HG03039 (cell line): ENCODE data around the gene ATP13A4.

Source experiments
- ATAC-seq: cut with Tn5 transposase; IDR thresholded peaks from one replicate; pipeline ENCODE4 v1.9.1; 2021; ENCODE audit warnings: mild to moderate bottlenecking, moderate library complexity; ENCODE audit not compliant: unreplicated experiment

ATP13A4 gene

DNA sequence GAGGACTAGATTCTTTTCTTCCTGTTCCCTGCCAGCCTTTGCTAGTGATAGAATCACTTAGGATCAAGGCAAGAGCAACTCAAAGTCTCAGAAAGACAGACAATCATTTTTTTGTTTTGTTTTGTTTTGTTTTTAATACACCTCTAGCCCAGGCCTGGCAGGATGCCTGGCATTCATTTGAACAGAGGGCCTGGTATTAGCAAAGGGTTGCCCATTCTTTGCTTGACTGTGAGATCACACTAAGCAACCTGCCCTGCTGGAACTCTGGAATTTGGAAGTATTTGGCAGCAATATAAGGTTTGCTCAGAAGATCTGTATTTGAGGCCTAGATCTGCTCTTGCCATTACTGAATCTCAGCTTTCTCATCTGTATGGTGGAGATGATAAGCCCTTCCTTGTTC, 154.4 kb downstream of the ATP13A4 start:
- ATAC-seq, result no peak

DNA sequence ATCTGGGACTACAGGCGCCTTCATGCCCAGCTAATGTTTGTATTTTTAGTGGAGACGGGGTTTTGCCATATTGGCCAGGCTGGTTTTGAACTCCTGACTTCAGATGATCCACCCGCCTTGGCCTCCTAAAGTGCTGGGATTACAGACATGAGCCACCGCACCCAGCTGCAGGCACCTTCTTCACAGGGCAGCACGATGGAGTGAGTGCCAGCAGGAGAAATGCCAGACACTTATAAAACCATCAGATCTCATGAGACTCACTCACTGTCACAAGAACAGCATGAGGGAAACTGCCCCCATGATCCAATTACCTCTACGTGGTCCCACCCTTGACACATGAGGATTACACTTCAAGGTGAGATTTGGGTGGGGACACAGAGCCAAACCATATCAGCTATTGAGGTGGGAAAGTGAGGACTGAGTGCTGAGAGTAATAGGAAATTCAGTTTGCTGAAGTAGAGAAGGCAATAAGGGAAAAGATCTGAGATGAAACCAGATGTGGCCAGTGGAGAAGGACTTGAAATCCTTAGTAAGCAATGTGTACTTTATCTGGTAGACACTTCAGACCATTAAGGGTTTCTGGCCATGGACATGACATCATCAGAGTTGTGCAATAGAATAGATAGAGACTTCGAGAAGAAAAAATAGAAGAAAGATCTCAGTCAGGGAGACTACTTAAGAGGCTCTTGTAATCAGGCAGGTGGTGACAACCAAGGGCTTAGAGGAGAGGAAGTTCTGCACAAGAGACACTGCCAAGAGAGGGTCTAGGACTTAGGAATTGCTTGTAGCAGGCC, 158.0 kb downstream of the ATP13A4 start:
- ATAC-seq, result no peak

DNA sequence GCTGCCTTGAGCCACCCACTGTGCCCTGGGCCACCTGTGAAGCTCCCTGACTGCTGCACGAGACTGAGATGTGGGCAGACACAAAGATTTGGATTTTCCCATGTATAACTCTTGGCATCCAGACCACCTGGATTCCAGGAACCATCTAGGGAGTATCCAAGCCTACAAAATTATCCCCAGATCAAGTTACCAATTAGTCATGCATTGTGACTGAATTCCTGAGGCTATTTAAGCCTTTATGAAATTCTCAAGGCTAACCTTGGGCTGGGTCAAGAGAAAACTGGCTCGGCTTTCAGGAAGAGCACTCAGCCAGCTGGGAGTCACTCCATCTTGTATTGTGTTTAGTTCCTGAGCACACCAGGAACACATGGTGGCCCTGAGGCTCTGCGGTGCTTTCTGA, 162.8 kb downstream of the ATP13A4 start:
- no peak for ATAC-seq

DNA sequence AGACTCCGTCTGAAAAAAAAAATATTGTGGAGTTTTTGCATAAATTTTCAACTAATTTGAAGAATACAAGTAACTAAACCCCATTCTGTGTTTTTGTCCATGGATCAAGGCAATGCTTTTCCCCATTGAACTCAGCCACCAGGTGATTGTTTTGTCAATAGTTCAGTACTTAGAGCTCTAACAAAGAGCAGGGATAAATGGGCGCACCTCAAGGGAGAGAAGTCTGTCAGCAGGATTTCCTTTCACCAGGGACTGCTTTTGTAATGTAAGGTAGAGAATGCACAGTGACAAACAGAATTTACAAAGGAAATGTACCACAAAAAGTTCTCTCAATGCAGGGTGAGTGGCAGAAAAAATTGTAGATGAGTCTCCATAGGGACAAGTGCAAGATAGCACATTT, 165.4 kb downstream of the ATP13A4 start:
- no peak for ATAC-seq

DNA sequence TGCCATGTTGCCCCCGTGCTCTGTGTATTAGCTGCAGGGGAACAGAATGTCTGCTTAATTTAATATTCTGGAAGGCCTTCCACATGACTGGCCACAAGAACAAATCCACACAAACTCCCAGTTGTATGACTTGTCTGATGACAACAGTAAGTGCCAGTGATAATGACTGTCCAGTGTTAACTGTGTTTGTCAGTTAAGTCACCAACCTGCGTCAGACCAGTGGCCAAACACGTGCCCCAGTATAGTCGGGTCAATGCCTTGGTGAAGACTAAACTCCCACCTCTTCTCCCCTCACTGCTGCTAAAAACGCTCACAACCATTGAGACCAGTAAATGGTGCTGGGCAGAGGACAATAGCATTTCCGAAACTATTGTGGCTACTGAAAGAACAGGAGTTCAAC, 166.3 kb downstream of the ATP13A4 start:
- no peak for ATAC-seq

DNA sequence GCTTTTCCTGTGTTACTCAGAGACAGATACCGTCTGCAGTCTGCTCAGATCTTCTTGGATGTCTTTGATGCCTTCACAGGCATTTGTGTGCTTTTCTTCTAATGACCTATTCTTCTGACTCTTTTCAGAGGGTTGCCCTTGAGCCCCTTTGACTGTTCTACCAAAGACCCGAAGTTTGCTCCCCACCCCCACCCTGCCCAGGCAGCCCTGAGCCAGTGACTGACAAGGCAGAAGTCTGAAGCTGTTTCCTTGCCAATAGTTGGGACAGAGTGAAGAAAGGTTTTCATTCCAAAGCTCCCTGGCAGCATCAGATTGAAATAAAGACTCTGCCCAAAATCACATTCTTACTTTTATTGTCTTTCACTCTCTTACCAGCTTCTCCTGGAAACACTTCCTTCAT, 167.1 kb downstream of the ATP13A4 start:
- ATAC-seq, result no peak

DNA sequence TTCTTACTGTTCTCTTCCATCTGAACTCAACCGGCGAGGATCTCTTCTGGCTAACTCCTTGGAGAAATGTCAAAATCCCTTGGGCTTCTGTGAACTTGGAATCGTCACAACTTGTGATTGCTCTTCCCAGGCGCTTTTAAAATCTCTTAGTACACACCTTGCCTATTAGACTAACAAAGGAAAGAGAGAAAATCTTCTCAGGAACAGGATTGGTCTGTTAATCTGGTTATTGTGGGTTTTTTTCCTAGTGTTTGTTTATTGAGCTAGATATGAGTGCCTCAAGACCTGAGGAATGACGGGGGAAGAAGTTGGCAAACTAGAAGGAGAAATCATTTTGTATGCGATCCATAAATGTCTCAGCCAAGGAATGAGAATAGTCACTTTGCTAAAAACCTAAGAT, 176.0 kb downstream of the ATP13A4 start, which contains the start of gene ATP13A5:
ATP13A5 (minus strand) TSS at position 48 of the 400 bp plus-strand sequence; CDS start at position 20, 28 bp downstream.
- no peak for ATAC-seq

DNA sequence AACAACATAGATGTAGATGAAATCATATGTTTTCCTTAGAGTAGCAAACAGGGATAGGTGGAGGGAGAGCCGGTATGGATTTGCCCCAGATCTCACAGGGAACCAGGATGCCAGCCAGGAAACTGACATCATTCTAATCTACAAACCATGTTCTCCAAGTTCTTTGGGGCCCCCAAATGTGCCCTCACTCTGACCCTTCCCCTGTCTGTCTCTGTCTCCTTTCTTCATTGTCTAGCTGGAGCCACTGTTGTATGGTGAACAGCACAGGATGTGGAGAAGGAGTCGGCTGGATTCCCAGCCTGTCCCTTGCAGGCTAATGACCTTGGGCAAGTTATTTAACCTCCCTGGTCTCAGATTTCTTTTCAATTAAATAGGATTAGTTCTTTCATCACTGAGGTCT, 177.1 kb downstream of the ATP13A4 start:
- no peak for ATAC-seq

DNA sequence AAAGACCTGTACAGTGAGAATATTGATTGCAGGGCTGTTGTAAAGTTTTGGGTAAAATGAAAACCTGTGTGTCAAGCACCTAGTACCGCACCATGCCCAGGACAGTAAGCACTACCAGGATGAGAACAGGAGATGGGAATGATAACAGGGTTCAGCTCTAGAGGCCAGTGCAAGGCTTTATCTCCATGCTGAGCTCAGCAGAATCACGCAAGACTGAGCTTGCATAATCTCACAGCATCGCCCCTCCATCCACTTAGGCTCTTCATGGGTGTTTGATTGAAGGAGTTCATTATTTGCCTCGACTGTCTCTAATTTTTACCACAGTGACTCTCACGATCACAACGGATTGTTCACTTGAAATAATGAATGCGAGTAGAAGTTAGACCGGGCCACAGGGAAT, 179.1 kb downstream of the ATP13A4 start:
- no peak for ATAC-seq

DNA sequence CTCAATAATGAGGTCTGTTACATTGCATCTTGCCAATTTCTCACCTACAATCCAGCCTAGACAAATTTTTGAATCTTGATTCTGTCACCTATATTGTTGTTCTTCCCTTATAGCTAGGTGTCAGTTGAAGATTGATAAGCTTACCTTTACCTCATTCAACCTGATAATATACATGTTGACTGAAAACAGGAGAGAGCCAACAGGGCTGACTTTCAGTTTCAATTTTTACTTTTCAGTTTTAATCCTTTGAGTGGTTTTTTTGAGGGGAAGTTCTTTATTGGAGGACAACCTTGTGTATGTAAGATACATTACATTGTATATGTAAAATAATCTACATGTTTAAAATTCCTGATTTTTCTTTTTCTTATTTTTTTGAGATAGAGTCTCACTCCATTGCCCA, 181.9 kb downstream of the ATP13A4 start:
- ATAC-seq, result no peak

DNA sequence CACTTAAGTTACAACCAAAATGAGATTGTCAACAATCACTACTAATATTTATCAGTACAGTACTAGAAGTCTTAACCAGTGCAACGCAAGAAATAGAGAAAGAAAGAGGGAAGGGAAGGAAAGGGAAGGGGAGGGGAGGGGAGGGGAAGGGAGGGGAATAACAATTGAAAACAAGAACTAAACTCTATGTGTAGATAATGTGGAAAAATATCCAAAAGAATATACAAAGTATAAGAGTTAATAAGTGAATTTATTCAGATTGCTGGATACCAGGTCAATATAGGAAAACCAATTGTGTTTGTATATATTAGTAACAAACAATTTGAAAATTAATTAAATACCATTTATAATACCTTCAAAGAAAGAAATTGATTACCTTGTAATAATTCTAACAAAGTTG, 186.8 kb downstream of the ATP13A4 start:
- no peak for ATAC-seq

DNA sequence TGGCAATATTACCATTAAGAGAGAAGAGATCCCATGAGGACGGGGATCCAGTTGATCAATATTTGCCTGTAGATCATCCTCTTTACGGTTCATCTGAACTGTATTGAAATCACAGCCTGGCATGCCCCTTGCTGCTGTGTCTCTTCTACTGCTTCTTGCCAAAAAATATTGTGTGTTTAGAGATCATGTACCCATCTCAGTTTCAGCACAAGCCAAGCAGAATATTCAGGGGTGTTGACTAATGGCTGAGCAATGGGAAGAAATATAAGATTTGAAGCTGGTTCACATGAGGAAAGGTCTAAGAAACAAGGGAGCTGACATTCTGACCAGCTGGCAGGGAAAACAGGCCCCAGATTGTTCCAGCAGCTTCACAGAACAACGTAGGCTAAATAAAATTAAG, 197.4 kb downstream of the ATP13A4 start:
- no peak for ATAC-seq

DNA sequence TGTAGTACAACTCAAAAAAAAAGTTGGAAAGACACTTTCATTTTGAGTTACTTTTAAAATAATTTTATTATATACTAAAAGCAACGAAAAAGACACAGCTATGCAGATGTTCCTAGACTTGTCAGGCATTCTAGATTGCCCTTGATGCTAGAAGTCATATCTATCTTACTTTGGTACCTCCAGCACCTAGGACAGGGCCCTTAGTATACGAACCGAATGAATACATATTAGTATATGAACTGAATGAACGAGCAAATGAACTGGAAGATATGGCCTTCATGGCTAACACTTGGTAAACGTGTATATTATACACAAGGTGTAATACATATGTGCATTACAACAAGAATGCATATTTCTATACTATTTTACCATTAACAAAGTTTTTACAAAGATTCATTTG, 200.3 kb downstream of the ATP13A4 start:
- ATAC-seq, result no peak
